A549 (cell line): Measurements from ENCODE around the gene MUC6.

Source experiments
- ESRRA ChIP-seq: fragments of 150-350 bp; IDR thresholded peaks from 2 replicates; pipeline ENCODE4 v1.6.1; 2014; ENCODE audit warnings: mild to moderate bottlenecking, low read length, borderline replicate concordance
- MYC ChIP-seq: IDR thresholded peaks from 2 replicates; pipeline ENCODE4 v1.6.1; 2012; ENCODE audit warnings: mild to moderate bottlenecking, inconsistent platforms, low read length, improper control_type of control experiment, borderline replicate concordance
- POLR2A ChIP-seq: IDR thresholded peaks from 2 replicates; pipeline ENCODE4 v1.6.1; 2012; ENCODE audit warnings: mild to moderate bottlenecking, low read length
- POLR2AphosphoS2 ChIP-seq: conservative IDR thresholded peaks from 2 replicates; pipeline ENCODE4 v1.6.1; 2012; ENCODE audit warnings: low read length, improper control_type of control experiment, inconsistent platforms
- RFX5 ChIP-seq: fragments of 450-650 bp; IDR thresholded peaks from 2 replicates; pipeline ENCODE4 v1.7.1; 2014; ENCODE audit warnings: antibody characterized with exemption, mild to moderate bottlenecking, moderate library complexity
- SMC3 ChIP-seq: fragments of >200 bp; sonication (Bioruptor Twin); formaldehyde crosslinking; IDR thresholded peaks from 3 replicates; pipeline ENCODE4 v1.6.1; 2018; ENCODE audit warnings: inconsistent platforms

DNA sequence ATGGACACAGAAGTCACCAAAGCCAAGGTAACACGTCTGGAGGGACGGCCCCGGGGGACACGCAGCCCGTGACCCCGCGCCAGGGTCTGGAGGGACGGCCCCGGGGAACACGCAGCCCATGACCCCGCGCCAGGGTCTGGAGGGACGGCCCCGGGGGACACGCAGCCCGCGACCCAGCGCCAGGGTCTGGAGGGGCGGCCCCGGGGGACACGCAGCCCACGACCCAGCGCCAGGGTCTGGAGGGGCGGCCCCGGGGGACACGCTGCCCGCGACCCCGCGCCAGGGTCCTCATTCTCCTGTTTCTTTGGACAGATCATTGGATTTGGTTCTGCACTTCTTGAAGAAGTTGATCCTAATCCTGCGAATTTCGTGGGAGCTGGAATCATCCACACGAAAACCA lies 27.1 kb downstream of the MUC6 start:
- TF ChIP-seq MYC: no peak
- no peak for TF ChIP-seq SMC3
- TF ChIP-seq ESRRA: no peak
- TF ChIP-seq RFX5: no peak
- no peak for TF ChIP-seq POLR2A
- no peak for TF ChIP-seq POLR2AphosphoS2
